Astrocyte (in vitro differentiated cells and primary cell): ENCODE results near the gene CYB5A. TPM values are rescaled to one million over a fixed set of nuclear protein-coding genes. Genes with fewer than 3 reads are reported as not detected.

ENCODE experiments used
- DNase-seq: peaks from one replicate; pipeline ENCODE4 v3.0.0-alpha.2; 2010; ENCODE audit warnings: low read depth
- FAIRE-seq: peaks from 2 replicates; lab custom pipeline; 2011; peaks lifted over from hg19 to GRCh38; lab: Jason Lieb, UNC
- H2AFZ ChIP-seq: 2 replicates; pipeline ENCODE4 v1.6.0; 2012; ENCODE audit warnings: low read depth, low read length, inconsistent platforms
- H3K27ac ChIP-seq: 2 replicates; pipeline ENCODE4 v1.5.1; 2011; ENCODE audit warnings: low read depth, low read length, inconsistent platforms
- H3K27me3 ChIP-seq: 2 replicates; pipeline ENCODE4 v1.6.0; 2011; ENCODE audit warnings: low read length, inconsistent platforms; ENCODE audit not compliant: insufficient read depth
- H3K36me3 ChIP-seq: 2 replicates; pipeline ENCODE4 v1.5.1; 2011; ENCODE audit warnings: low read length, inconsistent platforms; ENCODE audit not compliant: insufficient read depth
- H3K4me1 ChIP-seq: 2 replicates; pipeline ENCODE4 v1.5.1; 2011; ENCODE audit warnings: low read length, inconsistent platforms; ENCODE audit not compliant: insufficient read depth
- H3K4me2 ChIP-seq: 2 replicates; pipeline ENCODE4 v1.6.0; 2012; ENCODE audit warnings: low read length, inconsistent platforms
- H3K4me3 ChIP-seq: 2 replicates; pipeline ENCODE4 v1.5.1; 2011; ENCODE audit warnings: low read depth, mild to moderate bottlenecking, low read length, inconsistent platforms; ENCODE audit not compliant: insufficient read depth
- H3K79me2 ChIP-seq: 2 replicates; pipeline ENCODE4 v1.6.0; 2012; ENCODE audit warnings: mild to moderate bottlenecking, low read length, inconsistent platforms; ENCODE audit not compliant: insufficient read depth
- H3K9ac ChIP-seq: 2 replicates; pipeline ENCODE4 v1.6.0; 2012; ENCODE audit warnings: mild to moderate bottlenecking, low read length, inconsistent platforms
- H3K9me3 ChIP-seq: 2 replicates; pipeline ENCODE4 v1.5.1; 2012; ENCODE audit warnings: low read depth, mild to moderate bottlenecking, low read length, inconsistent platforms; ENCODE audit not compliant: insufficient read depth
- H4K20me1 ChIP-seq: 2 replicates; pipeline ENCODE4 v1.6.0; 2012; ENCODE audit warnings: low read length, inconsistent platforms; ENCODE audit not compliant: insufficient read depth
- H3K27ac Mint-ChIP-seq: one replicate; pipeline ENCODE4 v1.8.0; 2021; ENCODE audit warnings: mild to moderate bottlenecking, mixed read lengths; ENCODE audit not compliant: unreplicated experiment
- H3K27me3 Mint-ChIP-seq: one replicate; pipeline ENCODE4 v1.8.0; 2021; ENCODE audit warnings: low read depth, mixed read lengths; ENCODE audit not compliant: unreplicated experiment
- H3K36me3 Mint-ChIP-seq: one replicate; pipeline ENCODE4 v1.8.0; 2021; ENCODE audit warnings: low read depth, mixed read lengths; ENCODE audit not compliant: unreplicated experiment
- H3K4me1 Mint-ChIP-seq: one replicate; pipeline ENCODE4 v1.8.0; 2021; ENCODE audit warnings: low read depth, mixed read lengths; ENCODE audit not compliant: unreplicated experiment
- H3K4me3 Mint-ChIP-seq: one replicate; pipeline ENCODE4 v1.8.0; 2021; ENCODE audit warnings: mild to moderate bottlenecking, moderate library complexity, mixed read lengths; ENCODE audit not compliant: unreplicated experiment
- H3K9me3 Mint-ChIP-seq: one replicate; pipeline ENCODE4 v1.8.0; 2021; ENCODE audit warnings: mild to moderate bottlenecking, mixed read lengths; ENCODE audit not compliant: unreplicated experiment
- CTCF ChIP-seq: IDR thresholded peaks from 2 replicates; pipeline ENCODE4 v1.5.1; 2011; ENCODE audit warnings: low read depth, mild to moderate bottlenecking, inconsistent platforms, low read length, moderate library complexity; ENCODE audit not compliant: insufficient read depth
- EZH2 ChIP-seq: IDR thresholded peaks from 2 replicates; pipeline ENCODE4 v1.6.1; 2012; ENCODE audit warnings: mild to moderate bottlenecking, low read length, inconsistent platforms; ENCODE audit not compliant: insufficient read depth
- total RNA-seq: library from RNA; stranded (reverse); gene quantifications from 2 replicates; pipeline ENCODE4 v1.2.1, GENCODE V29; 2021

CYB5A gene
- total RNA-seq, 1 donor from 2014 or later, result 45.7 TPM

DNA sequence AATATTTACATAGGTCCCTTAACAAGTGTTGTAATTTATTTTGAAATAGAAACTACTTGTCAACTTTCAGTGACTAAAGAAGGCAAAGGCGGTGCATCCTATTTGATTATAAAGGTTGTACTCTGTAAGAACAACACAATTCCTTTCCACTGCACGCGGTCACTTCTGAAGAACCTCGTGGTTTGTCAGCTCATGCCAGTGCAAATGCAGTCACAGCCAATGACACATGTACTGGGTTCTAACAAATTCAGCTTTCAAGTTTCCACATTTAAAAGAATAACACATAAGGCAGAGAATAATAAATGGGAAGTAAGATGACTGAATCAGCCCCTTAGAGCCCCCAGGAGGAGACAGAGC, 39.7 kb downstream of the CYB5A start:
- Histone ChIP-seq H3K27ac (no peak overlapping the region), H3K9me3 (no peaks in the 10 kb centered on the region), H3K27me3 (no peaks in the 10 kb centered on the region), H4K20me1 (no peaks in the 10 kb centered on the region), H3K4me2 (no peak overlapping the region), H2AFZ (no peak overlapping the region), H3K4me1 (peaks cover 7% of the 10 kb centered on the region), H3K36me3 (no peaks in the 10 kb centered on the region), H3K79me2 (no peaks in the 10 kb centered on the region), H3K9ac (no peak overlapping the region), H3K4me3 (no peak overlapping the region)
- Mint-ChIP-seq H3K27me3 (no peaks in the 10 kb centered on the region), H3K4me1 (peaks cover 11% of the 10 kb centered on the region), H3K9me3 (no peaks in the 10 kb centered on the region), H3K4me3 (no peak overlapping the region), H3K27ac (no peak overlapping the region), H3K36me3 (peaks cover 4% of the 10 kb centered on the region)
- peak; percentile 31 for DNase-seq
- FAIRE-seq, result no peak
- TF ChIP-seq EZH2, result no peak
- TF ChIP-seq CTCF, result no peak

GRCh38 chr18:74251297-74252038, 40.3 kb downstream of the CYB5A start:
- H3K36me3 Mint-ChIP-seq, result peaks cover 4% of the 10 kb centered on the region
- no peaks in the 10 kb centered on the region for H3K27me3 ChIP-seq
- H3K79me2 ChIP-seq, result no peaks in the 10 kb centered on the region
- H3K36me3 ChIP-seq, result no peaks in the 10 kb centered on the region
- H3K27ac Mint-ChIP-seq, result no peak overlapping the region
- H4K20me1 ChIP-seq, result no peaks in the 10 kb centered on the region
- peaks cover 7% of the 10 kb centered on the region for H3K4me1 ChIP-seq
- H3K4me3 Mint-ChIP-seq, result no peak overlapping the region
- no peak overlapping the region for H3K9ac ChIP-seq
- H3K4me2 ChIP-seq, result peak overlapping the region; percentile 46
- no peak for TF ChIP-seq EZH2
- TF ChIP-seq CTCF, result no peak
- peaks cover 11% of the 10 kb centered on the region for H3K4me1 Mint-ChIP-seq
- H3K9me3 ChIP-seq, result no peaks in the 10 kb centered on the region
- H3K27ac ChIP-seq, result no peak overlapping the region
- H3K4me3 ChIP-seq, result no peak overlapping the region
- no peaks in the 10 kb centered on the region for H3K9me3 Mint-ChIP-seq
- FAIRE-seq (no peak), DNase-seq (peak; percentile 37)
- no peak overlapping the region for H2AFZ ChIP-seq
- H3K27me3 Mint-ChIP-seq, result no peaks in the 10 kb centered on the region

DNA sequence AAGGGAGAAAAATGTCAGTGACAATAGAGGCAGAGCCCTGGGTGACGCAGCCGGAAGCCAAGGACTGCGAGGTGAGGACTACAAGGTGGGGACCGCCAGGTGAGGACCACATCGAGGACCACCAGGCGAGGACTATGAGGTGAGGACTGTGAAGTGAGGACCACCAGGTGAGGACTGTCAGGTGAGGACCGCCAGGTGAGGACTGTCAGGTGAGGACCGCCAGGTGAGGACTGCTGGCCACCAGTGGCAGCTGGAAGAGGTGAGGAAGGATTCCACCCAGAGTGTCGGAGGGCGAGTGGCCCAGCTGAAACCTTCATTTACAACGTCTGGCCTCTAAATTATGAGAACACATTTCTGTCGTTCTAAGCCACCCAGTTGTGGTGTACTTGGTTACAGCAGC, 41.6 kb downstream of the CYB5A start:
- H3K27me3 ChIP-seq, result no peaks in the 10 kb centered on the region
- Mint-ChIP-seq H3K36me3 (peaks cover 4% of the 10 kb centered on the region), H3K27ac (no peak overlapping the region), H3K9me3 (no peaks in the 10 kb centered on the region), H3K27me3 (no peaks in the 10 kb centered on the region), H3K4me1 (peaks cover 11% of the 10 kb centered on the region), H3K4me3 (no peak overlapping the region)
- no peaks in the 10 kb centered on the region for H3K9me3 ChIP-seq
- peaks cover 7% of the 10 kb centered on the region for H3K4me1 ChIP-seq
- no peak overlapping the region for H3K4me2 ChIP-seq
- no peaks in the 10 kb centered on the region for H3K79me2 ChIP-seq
- TF ChIP-seq EZH2, result no peak
- TF ChIP-seq CTCF, result no peak
- H2AFZ ChIP-seq, result no peak overlapping the region
- FAIRE-seq, result no peak
- H3K27ac ChIP-seq, result no peak overlapping the region
- H3K36me3 ChIP-seq, result no peaks in the 10 kb centered on the region
- no peaks in the 10 kb centered on the region for H4K20me1 ChIP-seq
- no peak overlapping the region for H3K9ac ChIP-seq
- H3K4me3 ChIP-seq, result no peak overlapping the region
- no peak for DNase-seq
